Cardiac fibroblast (primary cell): ENCODE data around the gene CLTA.

Experiments
- DNase-seq, 2 donors: peaks; one replicate each; pipeline versions ENCODE4 v3.0.0 to v3.0.0-alpha.2; 2010; ENCODE audit warnings: low read depth in 2 of 2
- H3K4me3 ChIP-seq, 2 donors: replicated peaks in 1 of 2; 1 replicate in 1 of 2; 2 replicates in 1 of 2; pipeline ENCODE4 v1.5.1; 2011; ENCODE audit warnings: low read depth in 2 of 2, low read length in 2 of 2, mild to moderate bottlenecking in 2 of 2, moderate library complexity in 1 of 2
- CTCF ChIP-seq: IDR thresholded peaks from one replicate; pipeline ENCODE4 v1.5.1; 2011; ENCODE audit warnings: low read depth, mild to moderate bottlenecking, low read length, inconsistent platforms

CLTA gene

GRCh38 chr9:36190388-36191289 lies at the start of gene CLTA:
CLTA (plus strand) TSS chr9:36190921; CDS start chr9:36191057, 136 bp downstream.
- H3K4me3 ChIP-seq, result peak within 1 kb of the TSS; percentile 73 to 74
- TF ChIP-seq CTCF, result peak; percentile 59
- peak; percentile 99 for DNase-seq

- peak; percentile 47 to 54 for DNase-seq
- TF ChIP-seq CTCF, result peak; percentile 39
- H3K4me3 ChIP-seq, result no peak overlapping the region
These were observed 49.4 kb upstream of the CLTA start for GRCh38 chr9:36141288-36141687.

- TF ChIP-seq CTCF, result no peak
- no peak for DNase-seq
- H3K4me3 ChIP-seq, result no peak overlapping the region
These were observed 49.0 kb upstream of the CLTA start for GRCh38 chr9:36141761-36142160.

GRCh38 chr9:36142510-36143244 lies 48.0 kb upstream of the CLTA start:
- no peak overlapping the region for H3K4me3 ChIP-seq
- no peak for DNase-seq
- TF ChIP-seq CTCF, result no peak

GRCh38 chr9:36143245-36143641 lies 47.5 kb upstream of the CLTA start:
- no peak for DNase-seq
- H3K4me3 ChIP-seq, result no peak overlapping the region
- TF ChIP-seq CTCF, result no peak

GRCh38 chr9:36144309-36145232 lies 46.1 kb upstream of the CLTA start:
- no peak for TF ChIP-seq CTCF
- DNase-seq, result no peak
- no peak overlapping the region for H3K4me3 ChIP-seq
